HepG2 (cell line): ENCODE data around the gene ATP1B2. TPM values are rescaled to one million over a fixed set of nuclear protein-coding genes. Genes with fewer than 3 reads are reported as not detected.

Experiments
- ATAC-seq: fragments of 200-7000 bp; cut with Tn5 transposase; 3 replicates; pipeline ENCODE4 v1.9.1; 2020; ENCODE audit warnings: mild to moderate bottlenecking, moderate library complexity
- BruUV-seq: library from RNA; stranded (reverse); fragments of 400-500 nt; replicated peaks from 2 replicates; lab custom pipeline; 2021; lab: Mats Ljungman, UMichigan
- CTCF ChIA-PET: fragments of 300-600 bp; formaldehyde crosslinking; extraction: SDS; loops from one replicate; lab custom pipeline; 2021; ENCODE audit warnings: low total read pairs, inconsistent platforms, low intra/inter-chr PET ratio; lab: Yijun Ruan, JAX
- POLR2A ChIA-PET: fragments of 350-600 bp; sonication (Branson Sonifier 250); formaldehyde crosslinking; loops from one replicate; lab custom pipeline; 2020; ENCODE audit warnings: antibody characterized with exemption, inconsistent platforms; lab: Yijun Ruan, JAX
- DNase-seq: peaks from one replicate; pipeline ENCODE4 v3.0.0-alpha.2; 2015; ENCODE audit warnings: low spot score
- FAIRE-seq: peaks from 3 replicates; lab custom pipeline; 2011; peaks lifted over from hg19 to GRCh38; lab: Jason Lieb, UNC
- H2AFZ ChIP-seq: one replicate; pipeline ENCODE4 v1.6.1; 2011; ENCODE audit warnings: low read length, inconsistent platforms
- H3K27ac ChIP-seq: fragments of 300-600 bp; 3 replicates; pipeline ENCODE4 v1.8.0; 2011; ENCODE audit warnings: mixed run types, mild to moderate bottlenecking, mixed read lengths, low read length, inconsistent platforms; ENCODE audit not compliant: insufficient read depth; ENCODE audit errors: extremely low read length
- H3K27me3 ChIP-seq, 2 experiments: fragments of 200-600 bp in 1 of 2; 2 replicates in 1 of 2; 3 replicates in 1 of 2; pipeline versions ENCODE4 v1.6.0 to v1.8.0; 2011; ENCODE audit warnings: low read length in 2 of 2, mild to moderate bottlenecking in 2 of 2, moderate library complexity in 2 of 2, inconsistent platforms in 1 of 2; ENCODE audit not compliant: insufficient read depth in 2 of 2, control insufficient read depth in 1 of 2
- H3K36me3 ChIP-seq, 2 experiments: fragments of 200-600 bp in 1 of 2; replicated peaks in 1 of 2; 2 replicates in 1 of 2; 3 replicates in 1 of 2; pipeline versions ENCODE4 v1.5.1 to v1.8.0; 2011; ENCODE audit warnings: low read length in 2 of 2, inconsistent platforms in 1 of 2; ENCODE audit not compliant: insufficient read depth in 2 of 2, control insufficient read depth in 1 of 2
- H3K4me1 ChIP-seq: 2 replicates; pipeline ENCODE4 v1.5.1; 2012; ENCODE audit warnings: low read length, inconsistent platforms; ENCODE audit not compliant: insufficient read depth
- H3K4me2 ChIP-seq: 2 replicates; pipeline ENCODE4 v1.6.0; 2011; ENCODE audit warnings: low read depth, low read length, inconsistent platforms
- H3K4me3 ChIP-seq, 3 experiments: fragments of 200-600 bp in 1 of 3; sonication (generic), shearing (Covaris generic) in 1 of 3; replicated peaks in 1 of 3; 2 replicates each; pipeline ENCODE4 v1.5.1; 2011 to 2016; ENCODE audit warnings: low read length in 3 of 3, inconsistent platforms in 2 of 3, low read depth in 2 of 3, mild to moderate bottlenecking in 2 of 3, control low read depth in 1 of 3, mixed read lengths in 1 of 3; ENCODE audit not compliant: insufficient read depth in 1 of 3
- H3K79me2 ChIP-seq: one replicate; pipeline ENCODE4 v1.6.1; 2011; ENCODE audit warnings: low read length, inconsistent platforms; ENCODE audit not compliant: insufficient read depth
- H3K9ac ChIP-seq: 2 replicates; pipeline ENCODE4 v1.6.0; 2011; ENCODE audit warnings: mild to moderate bottlenecking, low read depth, low read length, inconsistent platforms; ENCODE audit not compliant: insufficient read depth
- H3K9me3 ChIP-seq: 2 replicates; pipeline ENCODE4 v1.5.1; 2012; ENCODE audit warnings: mild to moderate bottlenecking, low read length
- H4K20me1 ChIP-seq: 2 replicates; pipeline ENCODE4 v1.6.0; 2011; ENCODE audit warnings: inconsistent platforms, mild to moderate bottlenecking, low read length, moderate library complexity; ENCODE audit not compliant: insufficient read depth
- ASH2L ChIP-seq: fragments of 300-600, 200-600 bp; sonication (generic); IDR thresholded peaks from 2 replicates; pipeline ENCODE4 v1.7.0; 2017; ENCODE audit warnings: low read depth, mild to moderate bottlenecking, moderate library complexity, mixed read lengths, low read length; ENCODE audit not compliant: insufficient read length
- CHCHD3 ChIP-seq: sonication (generic); formaldehyde crosslinking; IDR thresholded peaks from 2 replicates; pipeline ENCODE4 v1.8.0; 2022; ENCODE audit warnings: mild to moderate bottlenecking, missing genetic modification reagents, moderate library complexity
- HNF4A ChIP-seq: sonication (generic); formaldehyde crosslinking; IDR thresholded peaks from 2 replicates; pipeline ENCODE4 v1.4.0; 2020; ENCODE audit warnings: missing genetic modification reagents
- MED1 ChIP-seq: sonication (generic); formaldehyde crosslinking; IDR thresholded peaks from 2 replicates; pipeline ENCODE4 v1.4.0; 2020; ENCODE audit warnings: missing genetic modification reagents
- NFE2L2 ChIP-seq: fragments of 150-350 bp; IDR thresholded peaks from 2 replicates; pipeline ENCODE4 v1.6.1; 2014; ENCODE audit warnings: low read length
- NFYC ChIP-seq: IDR thresholded peaks from 2 replicates; pipeline ENCODE4 v1.6.1; 2016; ENCODE audit warnings: missing genetic modification reagents, missing compliant biosample characterization
- POLR2AphosphoS2 ChIP-seq: IDR thresholded peaks from 2 replicates; pipeline ENCODE4 v1.6.1; 2011; ENCODE audit warnings: low read depth, low read length, improper control_type of control experiment
- RXRB ChIP-seq: IDR thresholded peaks from 2 replicates; pipeline ENCODE4 v1.6.1; 2016; ENCODE audit warnings: borderline replicate concordance, missing genetic modification reagents, missing compliant biosample characterization
- STAG1 ChIP-seq: sonication (generic); formaldehyde crosslinking; IDR thresholded peaks from 2 replicates; pipeline ENCODE4 v1.4.0; 2020; ENCODE audit warnings: missing genetic modification reagents
- TMF1 ChIP-seq: sonication (generic); formaldehyde crosslinking; IDR thresholded peaks from 2 replicates; pipeline ENCODE4 v1.8.1; 2022; ENCODE audit warnings: low read depth, missing genetic modification reagents
- YEATS4 ChIP-seq: sonication (generic); formaldehyde crosslinking; IDR thresholded peaks from 2 replicates; pipeline ENCODE4 v1.4.0; 2020; ENCODE audit warnings: missing genetic modification reagents, borderline replicate concordance
- ZFX ChIP-seq: sonication (generic); formaldehyde crosslinking; IDR thresholded peaks from 2 replicates; pipeline ENCODE4 v1.4.0; 2020; ENCODE audit warnings: mild to moderate bottlenecking, low read depth, missing genetic modification reagents, moderate library complexity
- ZFY ChIP-seq: sonication (generic); formaldehyde crosslinking; IDR thresholded peaks from 2 replicates; pipeline ENCODE4 v1.4.0; 2020; ENCODE audit warnings: missing genetic modification reagents
- ZNF607 ChIP-seq: sonication (generic); formaldehyde crosslinking; IDR thresholded peaks from 2 replicates; pipeline ENCODE4 v1.5.1; 2020; ENCODE audit warnings: missing genetic modification reagents, mild to moderate bottlenecking, borderline replicate concordance
- WGBS: methylation state at CpG from one replicate; pipeline ENCODE4 v1.1.6; 2017; ENCODE audit warnings: low lambda C conversion rate; 5-methylcytosine and 5-hydroxymethylcytosine counted together
- in situ Hi-C: cut with HindIII; loops from 2 replicates; pipeline ENCODE4 v1.10.0; 2017; ENCODE audit warnings: low pct_unique_long_range_greater_than_20kb; ENCODE audit not compliant: extremely low pct_ligation_motif_present
- intact Hi-C: fragments of 100-400 bp; cut with micrococcal nuclease; formaldehyde crosslinking; loops from one replicate; pipeline ENCODE4 v1.10.0; 2022; ENCODE audit not compliant: unreplicated experiment
- polyA plus RNA-seq, 8 experiments: library from polyadenylated mRNA; depleted of rRNA in 3 of 8; stranded (reverse) in 7 of 8; unstranded in 1 of 8; fragments of >200 nt; fragmentation: Illumina TruSeq in 4 of 8; extraction: Trizol in 4 of 8; gene quantifications; 2 replicates each; pipeline versions ENCODE4 v1.2.1 to v1.2.3, GENCODE V29; 2011 to 2016; ENCODE audit warnings: low read depth in 4 of 8, missing spikeins in 1 of 8, mixed read lengths in 1 of 8; ENCODE audit not compliant: insufficient read depth in 1 of 8
- total RNA-seq, 5 experiments: library from RNA; depleted of rRNA; stranded (reverse); fragments of >200 nt; fragmentation: Illumina TruSeq; extraction: Trizol; gene quantifications; 2 replicates each; pipeline ENCODE4 v1.2.3, GENCODE V29; 2016; ENCODE audit warnings: low read depth in 1 of 5
- TF ChIP-seq, protein P1 (sequence below): sonication (generic); formaldehyde crosslinking; IDR thresholded peaks from 2 replicates; pipeline ENCODE4 v1.4.0; 2020; ENCODE audit warnings: missing genetic modification reagents, borderline replicate concordance
- TF ChIP-seq, protein P2 (sequence below), 2 experiments: sonication (generic) in 1 of 2; formaldehyde crosslinking in 1 of 2; IDR thresholded peaks; 2 replicates each; pipeline versions ENCODE4 v1.4.0 to v1.6.1; 2018 to 2020; ENCODE audit warnings: missing genetic modification reagents in 2 of 2, borderline replicate concordance in 1 of 2, low read depth in 1 of 2, mild to moderate bottlenecking in 1 of 2, missing biosample characterization in 1 of 2
- TF ChIP-seq, protein P3 (sequence below): IDR thresholded peaks from 2 replicates; pipeline ENCODE4 v1.6.1; 2012; ENCODE audit warnings: inconsistent platforms

The ATP1B2 gene
- total and polyA plus RNA-seq, 2 of the 13 experiments (the other 11 are each of a cell fraction or from before 2014, with no cell fraction given): not detected

DNA sequence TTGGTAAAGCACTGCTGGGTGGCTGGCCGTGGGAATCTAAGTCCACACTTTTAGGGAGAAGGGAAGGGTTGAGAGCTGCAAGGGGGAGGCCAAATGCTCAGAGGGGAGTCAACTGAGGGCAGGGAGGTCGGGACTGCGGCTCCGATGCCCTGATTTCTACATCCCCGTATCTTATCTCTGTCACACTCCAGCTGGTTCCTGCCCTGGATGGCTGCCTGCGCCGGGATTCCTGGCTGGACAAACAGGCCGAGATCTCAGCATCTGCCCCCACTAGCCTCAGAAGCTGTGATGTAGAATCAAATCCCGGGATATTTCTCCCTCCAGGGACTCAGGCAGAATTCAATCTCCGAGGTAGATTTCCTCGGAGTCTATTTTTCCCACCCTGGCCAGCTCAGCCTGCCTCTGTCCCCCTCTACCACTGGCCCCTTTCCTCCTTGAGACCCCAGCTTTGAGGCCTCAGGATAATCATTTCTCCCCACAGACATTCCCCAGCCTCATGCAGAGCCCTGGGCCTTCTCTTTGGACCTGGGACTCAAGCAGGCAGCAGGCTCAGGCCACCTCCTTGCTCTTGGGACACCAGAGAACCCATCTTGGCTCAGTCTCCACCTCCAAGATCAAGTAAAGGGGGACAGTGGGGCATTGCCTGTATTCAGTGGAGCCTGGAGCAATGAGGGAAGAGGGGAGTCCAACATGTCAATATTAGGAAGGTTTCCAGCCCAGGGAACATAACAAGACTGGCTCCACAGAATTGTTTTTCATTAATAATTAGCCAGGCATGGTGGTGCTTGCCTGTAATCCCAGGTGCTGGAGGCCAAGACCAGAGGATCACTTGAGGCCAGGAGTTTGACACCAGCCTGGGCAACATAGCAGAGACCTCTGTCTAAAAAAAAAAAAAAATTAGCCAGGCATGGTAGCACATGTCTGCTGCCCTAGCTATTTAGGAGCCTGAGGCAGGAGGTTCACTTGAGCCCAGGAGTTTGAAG is 19.0 kb upstream of the ATP1B2 start (continued):
- 0 out of 2 replicates have a peak, but pooled peaks have one; percentile 12 for TF ChIP-seq MED1 (CRISPR knock-in tag)
- TF ChIP-seq ASH2L: peak; percentile 33
- TF ChIP-seq, protein P1, sequence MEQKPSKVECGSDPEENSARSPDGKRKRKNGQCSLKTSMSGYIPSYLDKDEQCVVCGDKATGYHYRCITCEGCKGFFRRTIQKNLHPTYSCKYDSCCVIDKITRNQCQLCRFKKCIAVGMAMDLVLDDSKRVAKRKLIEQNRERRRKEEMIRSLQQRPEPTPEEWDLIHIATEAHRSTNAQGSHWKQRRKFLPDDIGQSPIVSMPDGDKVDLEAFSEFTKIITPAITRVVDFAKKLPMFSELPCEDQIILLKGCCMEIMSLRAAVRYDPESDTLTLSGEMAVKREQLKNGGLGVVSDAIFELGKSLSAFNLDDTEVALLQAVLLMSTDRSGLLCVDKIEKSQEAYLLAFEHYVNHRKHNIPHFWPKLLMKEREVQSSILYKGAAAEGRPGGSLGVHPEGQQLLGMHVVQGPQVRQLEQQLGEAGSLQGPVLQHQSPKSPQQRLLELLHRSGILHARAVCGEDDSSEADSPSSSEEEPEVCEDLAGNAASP (CRISPR knock-in tag): peak; percentile 55; the same call in 1 of the 2 replicates
- 0 out of 2 replicates have a peak, but pooled peaks have one; percentile 15 for TF ChIP-seq HNF4A (CRISPR knock-in tag)
- peak; percentile 4; the same call in 1 of the 2 replicates for TF ChIP-seq RXRB

DNA sequence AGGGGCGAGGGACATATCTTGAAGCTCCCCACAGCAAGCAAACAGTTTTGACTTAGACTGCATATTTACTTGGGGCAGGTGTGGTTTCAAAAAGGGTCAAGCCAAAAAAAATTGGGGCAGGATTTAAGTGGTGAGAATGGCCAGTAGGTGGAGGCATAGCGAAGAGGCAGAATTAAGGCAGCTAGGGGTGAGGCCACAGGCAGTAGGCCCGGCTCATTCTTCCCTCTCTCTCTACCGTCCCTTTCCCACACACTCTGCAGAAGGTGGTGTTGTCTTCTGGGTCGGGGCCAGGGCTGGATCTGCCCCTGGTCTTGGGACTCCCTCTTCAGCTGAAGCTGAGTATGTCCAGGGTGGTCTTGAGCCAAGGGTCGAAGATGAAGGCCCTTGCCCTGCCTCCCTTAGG is 18.2 kb upstream of the ATP1B2 start:
- CTCF ChIA-PET: interaction anchor here (1.6 kb wide), 1 partner anchor 41 kb away, joined by 5 read pairs; no protein-coding TSS in a partner anchor
- BruUV-seq: no TSS peak
- intact Hi-C loops: loop anchor here (5.0 kb wide), 2 partner anchors 40 to 55 kb away; partner anchors contain the start of genes TP53 and WRAP53
- H3K4me2 ChIP-seq: peak overlapping the region; percentile 86; the same call in 1 of the 2 replicates
- in situ Hi-C loops: loop anchor here (5.0 kb wide), 2 partner anchors 55 to 85 kb away; partner anchors contain the start of genes DNAH2, TP53 and WRAP53
- DNase-seq (no peak), FAIRE-seq (no peak), ATAC-seq (peak; percentile 37)
- no peak overlapping the region for H3K9ac ChIP-seq
- H4K20me1 ChIP-seq: no peaks in the 10 kb centered on the region
- 42% methylated on average over 5 of the region's 6 CpGs for WGBS
- H3K36me3 ChIP-seq: no peaks in the 10 kb centered on the region
- no peak overlapping the region for H2AFZ ChIP-seq
- H3K79me2 ChIP-seq: peaks cover under 1% of the 10 kb centered on the region
- POLR2A ChIA-PET: interaction anchor here (1.3 to 4.4 kb wide), 5 partner anchors 17 to 54 kb away, joined by 4 to 56 read pairs (median 21); partner anchors contain the start of genes ATP1B2, CD68, FXR2 and MPDU1
- peaks cover 55% of the 10 kb centered on the region for H3K4me1 ChIP-seq
- no peaks in the 10 kb centered on the region; a peak in 1 of 5 replicates for H3K27me3 ChIP-seq
- no peak overlapping the region for H3K4me3 ChIP-seq
- no peaks in the 10 kb centered on the region for H3K9me3 ChIP-seq
- H3K27ac ChIP-seq: peak overlapping the region; percentile 46
- TF ChIP-seq, protein P2, sequence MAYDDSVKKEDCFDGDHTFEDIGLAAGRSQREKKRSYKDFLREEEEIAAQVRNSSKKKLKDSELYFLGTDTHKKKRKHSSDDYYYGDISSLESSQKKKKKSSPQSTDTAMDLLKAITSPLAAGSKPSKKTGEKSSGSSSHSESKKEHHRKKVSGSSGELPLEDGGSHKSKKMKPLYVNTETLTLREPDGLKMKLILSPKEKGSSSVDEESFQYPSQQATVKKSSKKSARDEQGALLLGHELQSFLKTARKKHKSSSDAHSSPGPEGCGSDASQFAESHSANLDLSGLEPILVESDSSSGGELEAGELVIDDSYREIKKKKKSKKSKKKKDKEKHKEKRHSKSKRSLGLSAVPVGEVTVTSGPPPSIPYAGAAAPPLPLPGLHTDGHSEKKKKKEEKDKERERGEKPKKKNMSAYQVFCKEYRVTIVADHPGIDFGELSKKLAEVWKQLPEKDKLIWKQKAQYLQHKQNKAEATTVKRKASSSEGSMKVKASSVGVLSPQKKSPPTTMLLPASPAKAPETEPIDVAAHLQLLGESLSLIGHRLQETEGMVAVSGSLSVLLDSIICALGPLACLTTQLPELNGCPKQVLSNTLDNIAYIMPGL (CRISPR knock-in tag; IDR thresholded peaks at IDR 0.05; ENCODE audit: borderline replicate concordance in 1 of 2, low read depth in 1 of 2): 0 out of 4 replicates have a peak, but pooled peaks of 1 of the 2 experiments have one; percentile 12
- peak; percentile 5; the same call in 1 of the 2 replicates for TF ChIP-seq NFYC (CRISPR knock-in tag)
- TF ChIP-seq YEATS4 (CRISPR knock-in tag): 0 out of 2 replicates have a peak, but pooled peaks have one; percentile 30
- TF ChIP-seq, protein P3, sequence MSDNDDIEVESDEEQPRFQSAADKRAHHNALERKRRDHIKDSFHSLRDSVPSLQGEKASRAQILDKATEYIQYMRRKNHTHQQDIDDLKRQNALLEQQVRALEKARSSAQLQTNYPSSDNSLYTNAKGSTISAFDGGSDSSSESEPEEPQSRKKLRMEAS: 0 out of 2 replicates have a peak, but pooled peaks have one; percentile 5
- TF ChIP-seq STAG1 (CRISPR knock-in tag): peak; percentile 19
- no peak for TF ChIP-seq POLR2AphosphoS2
- TF ChIP-seq ZNF607: peak; percentile 45; the same call in 1 of the 2 replicates
- TF ChIP-seq CHCHD3 (CRISPR knock-in tag): no peak
- peak; percentile 22 for TF ChIP-seq ZFX (CRISPR knock-in tag)
- no peak for TF ChIP-seq NFE2L2
- no peak for TF ChIP-seq TMF1
- TF ChIP-seq ZFY (CRISPR knock-in tag): peak; percentile 33; the same call in 1 of the 2 replicates
